ENCODE measurements around the gene NFKBIL1. TPM values are rescaled to one million over a fixed set of nuclear protein-coding genes. Genes with fewer than 3 reads are reported as not detected.
A peak's percentile ranks its signal among the peaks of the same experiment; 100 is the strongest.

The NFKBIL1 gene
- total and polyA plus RNA-seq, 9 of the 15 experiments (the other 6 are each of a cell fraction or from before 2014, with no cell fraction given): 0.49 to 33.1 (median 7.6) TPM

DNA sequence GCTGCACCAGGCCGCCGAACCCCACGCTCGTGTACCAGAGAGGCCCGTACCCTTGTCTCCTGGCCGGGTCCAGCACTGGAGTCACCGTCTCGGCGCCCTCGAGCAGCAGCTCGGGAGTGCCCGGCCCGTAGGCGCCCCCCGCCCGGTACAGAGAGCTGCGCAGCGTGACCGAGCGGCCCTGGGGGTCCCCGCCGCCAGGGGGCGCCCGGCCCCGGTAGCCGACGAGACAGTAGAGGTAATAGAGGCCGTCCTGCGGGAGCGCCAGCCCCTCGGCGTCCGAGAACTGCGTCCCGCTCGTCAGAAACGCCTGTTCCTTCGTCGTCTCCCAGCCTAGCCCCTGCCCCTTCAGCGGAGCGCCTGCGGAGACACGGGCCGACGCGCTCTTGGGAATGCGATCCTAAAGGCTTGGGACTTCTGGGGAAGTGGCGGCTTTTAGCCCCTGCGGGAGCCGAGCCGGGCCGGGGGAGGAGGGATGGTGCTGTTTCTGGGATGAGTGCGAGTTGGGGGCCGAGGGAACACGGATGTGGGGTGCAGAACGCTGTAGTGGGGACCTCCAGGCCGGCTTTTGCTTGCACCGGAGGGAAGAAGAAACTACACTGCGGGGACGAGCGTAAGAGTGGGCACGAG lies 33.5 kb downstream of the NFKBIL1 start (continued):
- TF ChIP-seq NKRF (IDR thresholded peaks at IDR 0.05; ENCODE audit: borderline replicate concordance) (no peak; the same call in 1 of the 2 replicates), XRCC5 (IDR thresholded peaks at IDR 0.05; ENCODE audit: low read depth, low read length) (peak; percentile 96), SIN3B (IDR thresholded peaks at IDR 0.05; ENCODE audit: low read depth) (peak; percentile 51; the same call in 1 of the 2 replicates), SRSF3 (IDR thresholded peaks at IDR 0.05; ENCODE audit: insufficient read depth, low read length) (no peak), ZKSCAN3 (CRISPR knock-in tag; IDR thresholded peaks at IDR 0.05) (no peak), NR4A1 (CRISPR knock-in tag; IDR thresholded peaks at IDR 0.05) (no peak), NR4A1 (tag; IDR thresholded peaks at IDR 0.05) (no peak; the same call in 1 of the 2 replicates), CXXC5 (CRISPR knock-in tag; IDR thresholded peaks at IDR 0.05) (peak; percentile 97), ZMIZ1 (IDR thresholded peaks at IDR 0.05; ENCODE audit: low read depth in 2 of 2, low read length in 2 of 2) (0 out of 4 replicates have a peak, but pooled peaks of 1 of the 2 experiments have one; percentile 36), SAFB (IDR thresholded peaks at IDR 0.05; ENCODE audit: borderline replicate concordance, low read depth, low read length) (peak; percentile 94), ZFX (CRISPR knock-in tag; IDR thresholded peaks at IDR 0.05) (peak; percentile 93), PRPF4 (IDR thresholded peaks at IDR 0.05; ENCODE audit: insufficient read depth, low read depth, low read length, poor library complexity, severe bottlenecking) (no peak), NFXL1 (CRISPR knock-in tag; IDR thresholded peaks at IDR 0.05) (no peak), ZNF347 (CRISPR knock-in tag; IDR thresholded peaks at IDR 0.05; ENCODE audit: low read depth) (no peak), HDGF (IDR thresholded peaks at IDR 0.05) (no peak; the same call in 1 of the 2 replicates), SRSF9 (IDR thresholded peaks at IDR 0.05; ENCODE audit: borderline replicate concordance, low read depth, low read length) (no peak), SETDB1 (IDR thresholded peaks at IDR 0.05; ENCODE audit: low read length) (no peak), NR3C1 (CRISPR knock-in tag; IDR thresholded peaks at IDR 0.05) (0 out of 2 replicates have a peak, but pooled peaks have one; percentile 56), FOXP1 (CRISPR knock-in tag; IDR thresholded peaks at IDR 0.05) (0 out of 2 replicates have a peak, but pooled peaks have one; percentile 62), MAZ (CRISPR knock-in tag; conservative IDR thresholded peaks at IDR 0.05 in 1 of 2, IDR thresholded peaks at IDR 0.05 in 1 of 2) (peak; percentile 92 to 93), MBD2 (IDR thresholded peaks at IDR 0.05; ENCODE audit: borderline replicate concordance, low read depth) (no peak; the same call in 1 of the 2 replicates)
- TF ChIP-seq, protein P1, sequence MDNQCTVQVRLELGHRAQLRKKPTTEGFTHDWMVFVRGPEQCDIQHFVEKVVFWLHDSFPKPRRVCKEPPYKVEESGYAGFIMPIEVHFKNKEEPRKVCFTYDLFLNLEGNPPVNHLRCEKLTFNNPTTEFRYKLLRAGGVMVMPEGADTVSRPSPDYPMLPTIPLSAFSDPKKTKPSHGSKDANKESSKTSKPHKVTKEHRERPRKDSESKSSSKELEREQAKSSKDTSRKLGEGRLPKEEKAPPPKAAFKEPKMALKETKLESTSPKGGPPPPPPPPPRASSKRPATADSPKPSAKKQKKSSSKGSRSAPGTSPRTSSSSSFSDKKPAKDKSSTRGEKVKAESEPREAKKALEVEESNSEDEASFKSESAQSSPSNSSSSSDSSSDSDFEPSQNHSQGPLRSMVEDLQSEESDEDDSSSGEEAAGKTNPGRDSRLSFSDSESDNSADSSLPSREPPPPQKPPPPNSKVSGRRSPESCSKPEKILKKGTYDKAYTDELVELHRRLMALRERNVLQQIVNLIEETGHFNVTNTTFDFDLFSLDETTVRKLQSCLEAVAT (IDR thresholded peaks at IDR 0.05): peak; percentile 26 to 45; a peak in 1 of 4 replicates
